ENCODE results near the gene TPCN1. TPM values are rescaled to one million over a fixed set of nuclear protein-coding genes. Genes with fewer than 3 reads are reported as not detected.

TPCN1 gene
- total RNA-seq, 1 experiment from 2014 or later, result 91.1 TPM

DNA sequence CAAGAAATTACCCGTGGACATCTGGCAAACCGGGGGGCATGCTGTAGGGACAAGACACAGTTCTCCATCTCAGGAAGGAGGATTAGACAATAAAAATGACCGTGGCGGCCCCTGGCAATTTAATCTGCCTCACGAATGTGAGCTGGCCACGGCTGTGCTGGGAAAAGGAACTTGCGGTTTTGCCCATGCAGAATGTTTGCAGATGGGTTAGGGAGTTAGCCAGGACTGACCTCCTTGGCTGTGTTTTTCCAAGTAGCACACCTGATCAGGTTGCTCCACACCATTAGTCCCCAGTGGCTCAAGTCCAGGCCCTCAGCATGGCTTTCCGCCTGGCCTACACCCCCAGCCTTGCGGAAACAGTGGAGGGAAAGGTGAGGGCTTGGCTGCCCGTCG, 20.8 kb downstream of the TPCN1 start:
- Mint-ChIP-seq H3K27me3 (ENCODE audit: unreplicated experiment) (no peaks in the 10 kb centered on the region), H3K9me3 (ENCODE audit: low read depth, unreplicated experiment) (no peaks in the 10 kb centered on the region), H3K27ac (ENCODE audit: unreplicated experiment) (peak overlapping the region; percentile 92), H3K36me3 (ENCODE audit: insufficient read depth, unreplicated experiment) (peaks cover 84% of the 10 kb centered on the region), H3K4me3 (ENCODE audit: low read depth, unreplicated experiment) (peak overlapping the region; percentile 66), H3K4me1 (ENCODE audit: low read depth, unreplicated experiment) (peaks cover 98% of the 10 kb centered on the region)
- CTCF ChIA-PET, result interaction anchor here (0.6 to 1.7 kb wide), 5 partner anchors 12 to 183 kb away, joined by 3 to 8 read pairs (median 4); partner anchors contain the start of gene TPCN1
- no peak for TF ChIP-seq CTCF (IDR thresholded peaks at IDR 0.05; ENCODE audit: unreplicated experiment)
- TSS peak; percentile 29 for BruUV-seq (replicated peaks)
- peak; percentile 87 for DNase-seq
- intact Hi-C loops (cut with micrococcal nuclease; ENCODE audit: unreplicated experiment), result loop anchor here (5.0 kb wide), 2 partner anchors 45 to 55 kb away; no protein-coding TSS in a partner anchor

- no peak for TF ChIP-seq CTCF (IDR thresholded peaks at IDR 0.05; ENCODE audit: unreplicated experiment)
- no TSS peak for BruUV-seq (replicated peaks)
- H3K36me3 Mint-ChIP-seq (ENCODE audit: insufficient read depth, unreplicated experiment), result peaks cover 87% of the 10 kb centered on the region
- intact Hi-C loops (cut with micrococcal nuclease; ENCODE audit: unreplicated experiment), result loop anchor here (5.0 kb wide), 2 partner anchors 45 to 55 kb away; no protein-coding TSS in a partner anchor
- CTCF ChIA-PET, result interaction anchor here (0.6 to 1.7 kb wide), 4 partner anchors 13 to 183 kb away, joined by 3 to 8 read pairs (median 5); partner anchors contain the start of gene TPCN1
- H3K9me3 Mint-ChIP-seq (ENCODE audit: low read depth, unreplicated experiment), result no peaks in the 10 kb centered on the region
- peak overlapping the region; percentile 66 for H3K4me3 Mint-ChIP-seq (ENCODE audit: low read depth, unreplicated experiment)
- no peaks in the 10 kb centered on the region for H3K27me3 Mint-ChIP-seq (ENCODE audit: unreplicated experiment)
- peak overlapping the region; percentile 92 for H3K27ac Mint-ChIP-seq (ENCODE audit: unreplicated experiment)
- DNase-seq, result no peak
- H3K4me1 Mint-ChIP-seq (ENCODE audit: low read depth, unreplicated experiment), result peaks cover 98% of the 10 kb centered on the region
Observed at GRCh38 chr12:113242560-113242959, 21.3 kb downstream of the TPCN1 start.

DNA sequence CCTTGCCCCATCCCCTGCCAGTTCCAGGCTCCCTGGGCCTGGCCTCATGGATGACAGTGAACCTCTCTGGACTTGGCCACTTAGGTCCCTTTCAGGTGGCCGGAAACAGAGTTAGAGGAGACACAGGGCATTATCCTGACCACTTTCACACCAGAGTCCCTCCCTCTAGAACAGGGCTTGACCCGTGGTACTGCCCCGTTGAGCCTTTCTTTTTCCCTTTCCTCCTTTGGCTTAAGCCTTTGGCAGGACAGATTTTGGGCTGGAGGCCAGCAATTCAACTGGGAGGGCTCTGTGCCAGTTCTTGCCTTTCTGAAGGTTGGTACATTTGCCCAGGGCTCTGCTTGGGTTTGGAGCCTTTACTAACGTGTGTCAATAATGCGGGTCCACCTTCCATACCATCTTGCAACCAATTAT, 22.8 kb downstream of the TPCN1 start:
- peak overlapping the region; percentile 99 for H3K27ac Mint-ChIP-seq (ENCODE audit: unreplicated experiment)
- no peak for TF ChIP-seq CTCF (IDR thresholded peaks at IDR 0.05; ENCODE audit: unreplicated experiment)
- DNase-seq, result peak; percentile 84
- CTCF ChIA-PET, result no interaction called here
- peaks cover 87% of the 10 kb centered on the region for H3K36me3 Mint-ChIP-seq (ENCODE audit: insufficient read depth, unreplicated experiment)
- no TSS peak for BruUV-seq (replicated peaks)
- H3K9me3 Mint-ChIP-seq (ENCODE audit: low read depth, unreplicated experiment), result no peaks in the 10 kb centered on the region
- H3K4me3 Mint-ChIP-seq (ENCODE audit: low read depth, unreplicated experiment), result peak overlapping the region; percentile 59
- intact Hi-C loops (cut with micrococcal nuclease; ENCODE audit: unreplicated experiment), result loop anchor here (5.0 kb wide), 2 partner anchors 47 to 53 kb away; no protein-coding TSS in a partner anchor
- H3K27me3 Mint-ChIP-seq (ENCODE audit: unreplicated experiment), result no peaks in the 10 kb centered on the region
- peaks cover 96% of the 10 kb centered on the region for H3K4me1 Mint-ChIP-seq (ENCODE audit: low read depth, unreplicated experiment)

GRCh38 chr12:113244478-113244958, 23.3 kb downstream of the TPCN1 start:
- Mint-ChIP-seq H3K27me3 (ENCODE audit: unreplicated experiment) (no peaks in the 10 kb centered on the region), H3K4me3 (ENCODE audit: low read depth, unreplicated experiment) (peak overlapping the region; percentile 59), H3K4me1 (ENCODE audit: low read depth, unreplicated experiment) (peaks cover 91% of the 10 kb centered on the region), H3K27ac (ENCODE audit: unreplicated experiment) (peak overlapping the region; percentile 99), H3K9me3 (ENCODE audit: low read depth, unreplicated experiment) (no peaks in the 10 kb centered on the region), H3K36me3 (ENCODE audit: insufficient read depth, unreplicated experiment) (peaks cover 86% of the 10 kb centered on the region)
- intact Hi-C loops (cut with micrococcal nuclease; ENCODE audit: unreplicated experiment), result loop anchor here (5.0 kb wide), 2 partner anchors 47 to 53 kb away; no protein-coding TSS in a partner anchor
- TF ChIP-seq CTCF (IDR thresholded peaks at IDR 0.05; ENCODE audit: unreplicated experiment), result no peak
- CTCF ChIA-PET, result no interaction called here
- DNase-seq, result no peak
- no TSS peak for BruUV-seq (replicated peaks)
